Activated CD8-positive, alpha-beta memory T cell treated with anti-CD3 and anti-CD28 coated beads, Interleukin-2, amount 50 U/mL, for 24 hours (primary cell): ENCODE data around the gene HBE1.
"Not testable (repeated sequence)": the region's sequence is repeated elsewhere in the genome, so short reads cannot be mapped to it uniquely, and the experiment has no call there.

Experiments used
- DNase-seq: peaks from one replicate; pipeline ENCODE4 v3.0.0-alpha.2; 2020; ENCODE audit errors: extremely low read depth

Gene HBE1

GRCh38 chr11:5285703-5286340 is 16.1 kb upstream of the HBE1 start:
- no peak for DNase-seq

- DNase-seq, result no peak
Measured at GRCh38 chr11:5284637-5285036, 14.9 kb upstream of the HBE1 start.

- no peak for DNase-seq
Measured at GRCh38 chr11:5283882-5284281, 14.1 kb upstream of the HBE1 start.

DNA sequence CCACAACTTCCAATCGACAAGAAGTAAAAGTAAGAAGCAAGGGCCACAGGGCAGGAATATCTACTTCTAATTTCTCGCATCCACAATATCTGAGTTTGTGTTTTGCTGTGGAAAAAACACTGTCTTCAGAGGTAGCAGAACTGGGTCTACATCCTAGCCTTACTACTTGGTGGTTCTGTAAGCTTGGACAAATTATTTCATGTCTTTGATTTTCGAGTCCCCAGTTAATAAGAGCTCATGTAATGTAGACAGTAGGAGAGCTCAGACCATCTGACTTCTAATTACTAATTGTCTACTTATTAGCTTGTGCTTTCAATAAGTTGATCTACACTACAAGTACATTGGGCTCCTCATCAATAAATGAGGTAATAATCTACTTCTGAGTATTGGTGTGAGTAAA is 13.3 kb upstream of the HBE1 start:
- no peak for DNase-seq

- no peak for DNase-seq
Measured at GRCh38 chr11:5282628-5283027, 12.9 kb upstream of the HBE1 start.

DNA sequence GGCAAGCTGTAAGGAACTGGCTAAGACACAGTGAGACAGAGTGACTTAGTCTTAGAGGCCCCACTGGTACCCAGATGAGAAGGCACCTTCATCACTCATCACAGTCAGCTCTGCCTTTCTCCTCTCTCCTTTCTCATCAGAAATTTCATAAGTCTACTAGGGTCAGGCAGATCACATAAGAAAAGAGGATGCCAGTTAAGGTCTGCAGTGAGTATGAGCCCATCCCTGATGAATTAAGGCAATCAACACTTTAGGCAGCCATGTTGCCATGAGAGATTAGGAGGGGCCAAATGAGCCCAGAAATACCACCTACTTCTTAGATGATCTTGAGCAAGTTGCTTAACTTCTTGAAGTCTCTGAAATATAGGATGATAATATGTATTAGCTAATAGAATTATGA is 11.9 kb upstream of the HBE1 start:
- DNase-seq, result no peak

- DNase-seq, result no peak
Measured at GRCh38 chr11:5280582-5281102, 10.9 kb upstream of the HBE1 start.

DNA sequence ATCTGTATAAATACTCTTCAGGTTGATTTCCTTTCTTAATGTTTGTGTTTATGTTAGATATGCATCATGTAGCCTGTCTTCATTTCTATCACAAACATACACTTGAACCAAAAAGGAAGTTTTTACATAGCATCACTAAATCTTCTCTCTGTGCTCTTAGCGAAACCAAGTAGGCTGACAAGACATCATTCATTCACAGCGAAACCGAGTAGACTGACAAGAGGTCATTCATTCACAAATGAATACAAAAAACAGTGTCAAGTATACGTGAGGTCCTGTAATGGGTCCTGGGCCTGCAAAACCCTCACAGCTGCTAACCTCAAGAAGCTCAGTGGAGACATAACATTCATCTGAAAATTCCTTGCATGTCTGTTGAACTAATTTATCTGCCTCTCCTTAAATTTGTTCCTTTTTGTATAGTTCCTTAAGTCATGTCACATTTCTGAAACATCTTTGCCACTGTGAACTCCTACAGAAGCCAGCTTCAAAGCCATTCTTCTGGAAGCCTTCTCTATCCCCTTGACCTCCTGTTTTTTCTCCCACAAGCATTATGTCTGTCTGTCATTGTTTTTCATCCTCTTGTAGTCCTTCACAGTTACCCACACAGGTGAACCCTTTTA is 9.8 kb upstream of the HBE1 start:
- no peak for DNase-seq

DNA sequence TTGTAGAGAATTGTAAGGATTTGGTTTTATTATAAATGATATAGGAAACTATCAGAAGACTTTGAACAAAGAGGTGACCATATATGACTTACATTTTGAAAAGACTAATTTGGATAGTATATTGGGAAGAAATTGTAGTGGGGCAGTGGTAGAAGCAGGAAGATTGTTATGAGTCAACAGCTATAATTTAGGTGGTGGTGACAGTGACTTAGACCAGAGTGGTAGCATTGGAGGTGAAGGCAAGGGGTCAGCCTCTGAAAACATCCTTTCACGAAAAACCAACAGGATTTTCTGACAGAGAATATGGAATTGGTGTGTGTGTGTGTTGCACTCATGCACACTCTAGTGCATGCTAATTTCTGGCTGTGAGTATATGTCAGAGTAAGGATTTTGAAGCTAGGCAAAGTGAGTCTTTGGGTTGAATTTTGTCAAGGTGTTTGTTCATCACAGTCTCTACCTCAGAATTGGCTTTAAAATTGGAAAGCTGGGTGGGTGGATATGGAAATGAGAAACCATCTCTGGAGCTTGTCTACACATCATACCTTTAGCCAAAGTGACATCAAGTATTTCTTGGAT is 8.2 kb upstream of the HBE1 start:
- DNase-seq, result no peak

- DNase-seq, result no peak
Measured at GRCh38 chr11:5276697-5277096, 7.0 kb upstream of the HBE1 start.

- no peak for DNase-seq
Measured at GRCh38 chr11:5275369-5276110, 5.8 kb upstream of the HBE1 start.

DNA sequence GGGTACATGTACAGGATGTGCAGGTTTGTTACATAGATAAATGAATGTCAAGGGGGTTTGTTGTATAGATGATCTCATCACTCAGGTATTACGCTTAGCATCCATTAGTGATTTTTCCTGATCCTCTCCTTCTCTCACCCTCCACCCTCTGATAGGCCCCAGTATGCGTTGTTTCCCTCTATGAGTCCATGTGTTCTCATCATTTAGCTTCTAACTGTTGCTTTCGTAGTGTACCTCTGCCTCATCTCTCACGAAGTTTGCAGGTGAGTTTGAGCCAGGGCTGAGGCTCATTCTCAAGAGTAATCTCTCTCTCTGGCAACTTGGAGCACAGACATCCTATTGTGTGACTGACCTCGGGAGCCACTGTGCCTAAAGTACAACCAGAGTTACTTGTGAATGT is 4.7 kb upstream of the HBE1 start:
- DNase-seq, result no peak

GRCh38 chr11:5272395-5273017 is 2.8 kb upstream of the HBE1 start:
- DNase-seq, result no peak

- DNase-seq, result no peak
Measured at GRCh38 chr11:5267033-5267563, 2.6 kb downstream of the HBE1 start.

- no peak for DNase-seq
Measured at GRCh38 chr11:5266609-5267008, 3.1 kb downstream of the HBE1 start.

DNA sequence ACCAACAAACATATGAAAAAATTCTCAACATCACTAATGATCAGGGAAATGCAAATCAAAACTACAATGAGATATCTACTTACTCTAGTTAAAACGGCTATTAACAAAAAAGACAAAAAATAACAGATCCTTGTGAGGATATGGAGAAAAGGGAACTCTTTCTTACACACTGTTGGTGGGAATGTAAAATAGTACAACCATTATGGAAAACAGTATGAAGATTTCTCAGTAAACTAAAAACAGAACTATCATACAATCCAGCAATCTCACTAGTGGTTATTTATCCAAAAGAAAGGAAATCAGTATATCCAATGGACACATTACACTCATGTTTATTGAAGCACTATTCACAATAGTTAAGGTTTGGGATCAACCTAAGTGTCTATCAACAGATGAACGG is 3.9 kb downstream of the HBE1 start:
- DNase-seq, result no peak

DNA sequence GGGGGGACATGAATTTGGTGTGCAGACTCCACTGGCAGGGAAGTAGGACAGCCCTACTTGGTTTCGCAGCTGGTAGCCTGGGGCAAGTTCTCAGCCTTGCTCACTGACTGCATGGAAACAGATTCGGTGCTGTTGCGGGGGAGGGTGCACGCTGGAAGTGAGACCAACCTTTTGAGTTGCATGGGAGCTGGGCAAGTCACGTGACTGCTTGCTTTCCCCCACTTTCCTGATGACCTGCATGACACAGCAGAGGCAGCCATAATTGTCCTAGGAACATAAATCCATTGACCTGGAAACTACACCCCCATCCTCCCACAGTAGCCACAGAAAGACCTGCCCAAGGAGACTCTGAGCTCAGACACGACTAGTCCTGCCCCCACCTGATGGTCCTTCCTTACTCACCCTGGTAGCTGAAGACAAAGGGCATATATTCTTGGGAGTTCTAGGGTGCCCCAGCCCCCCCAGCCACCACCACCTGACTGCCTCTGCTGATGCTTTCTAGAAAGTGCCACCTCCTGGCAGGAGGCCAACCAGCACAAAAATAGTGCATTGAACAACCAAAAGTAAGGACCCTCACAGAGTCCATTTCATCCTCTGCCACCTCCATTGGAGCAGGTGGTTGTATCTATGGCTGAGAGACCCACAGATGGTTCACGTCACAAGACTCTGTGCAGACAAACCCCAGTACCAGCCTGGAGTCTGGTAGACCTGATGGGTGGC is 11.0 kb downstream of the HBE1 start:
- no peak for DNase-seq

DNA sequence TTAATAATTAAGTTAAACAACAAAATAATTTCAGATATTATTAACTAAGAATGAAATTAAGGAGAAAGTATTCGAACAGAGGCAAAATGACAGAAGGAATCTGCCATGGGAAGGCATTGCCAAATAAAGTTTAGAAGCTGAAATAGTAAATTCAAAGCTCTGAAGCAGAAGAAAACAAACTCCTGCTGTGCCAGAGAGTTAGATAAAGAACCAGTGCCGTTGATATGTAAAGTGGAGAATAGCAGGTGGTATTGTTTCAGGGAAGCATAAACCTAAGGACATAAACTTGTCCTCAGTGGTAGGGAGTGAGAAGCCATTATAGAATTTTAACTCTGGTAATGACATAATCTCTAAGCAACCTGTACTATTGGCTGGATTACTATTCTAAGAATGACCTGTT is 12.4 kb downstream of the HBE1 start:
- no peak for DNase-seq

GRCh38 chr11:5254646-5255413 is 14.9 kb downstream of the HBE1 start, which contains the start of gene HBG2:
Gene HBG2, minus strand, starts transcription at chr11:5254781. Its CDS starts 53 bp downstream, at chr11:5254728.
- DNase-seq, result not testable (repeated sequence)

DNA sequence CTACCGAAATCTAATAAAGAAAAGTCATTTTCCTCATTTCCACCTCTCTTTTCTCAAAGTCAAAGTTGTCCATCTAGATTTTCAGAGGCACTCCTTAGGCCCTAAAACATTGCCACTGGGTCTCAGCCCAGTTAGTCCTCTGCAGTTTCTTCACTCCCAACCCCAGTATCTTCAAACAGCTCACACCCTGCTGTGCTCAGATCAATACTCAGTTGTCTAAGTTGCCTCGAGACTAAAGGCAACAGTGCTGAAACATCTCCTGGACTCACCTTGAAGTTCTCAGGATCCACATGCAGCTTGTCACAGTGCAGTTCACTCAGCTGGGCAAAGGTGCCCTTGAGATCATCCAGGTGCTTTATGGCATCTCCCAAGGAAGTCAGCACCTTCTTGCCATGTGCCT is 15.7 kb downstream of the HBE1 start:
- DNase-seq, result not testable (repeated sequence)
